ENCODE results near the gene SLC35F1. TPM values are rescaled to one million over a fixed set of nuclear protein-coding genes. Genes with fewer than 3 reads are reported as not detected.

The SLC35F1 gene
- polyA plus RNA-seq, 1 donor (not counting 4 experiments of a cell fraction or from before 2014, with no cell fraction given) = not detected

GRCh38 chr6:117932676-117933075 is 25.6 kb downstream of the SLC35F1 start:
- Histone ChIP-seq H3K9ac (ENCODE audit: control insufficient read depth, extremely low read depth, insufficient read depth, low read length) (no peak overlapping the region), H2AFZ (ENCODE audit: control insufficient read depth, low read length) (no peak overlapping the region), H3K27me3 (ENCODE audit: control insufficient read depth, extremely low read depth, insufficient read depth, low read length) (no peaks in the 10 kb centered on the region), H4K20me1 (ENCODE audit: control insufficient read depth, extremely low read depth, insufficient read depth, low read length) (no peaks in the 10 kb centered on the region), H3K4me3 (ENCODE audit: control insufficient read depth in 2 of 3, extremely low read depth in 1 of 3, insufficient read depth in 2 of 3, low read depth in 1 of 3, low read length in 3 of 3) (no peak overlapping the region), H3K9me1 (ENCODE audit: control insufficient read depth, extremely low read depth, insufficient read depth, low read length) (no peaks in the 10 kb centered on the region), H3K4me2 (ENCODE audit: control insufficient read depth, extremely low read depth, insufficient read depth, low read depth, low read length) (no peak overlapping the region), H3K36me3 (ENCODE audit: control insufficient read depth in 2 of 2, extremely low read depth in 1 of 2, insufficient read depth in 2 of 2, low read length in 2 of 2) (no peaks in the 10 kb centered on the region), H3K9me3 (ENCODE audit: control insufficient read depth, low read depth, low read length) (no peaks in the 10 kb centered on the region), H3K4me1 (ENCODE audit: control insufficient read depth, extremely low read depth, insufficient read depth, low read length) (no peaks in the 10 kb centered on the region), H3K27ac (ENCODE audit: control insufficient read depth, insufficient read depth, low read length) (no peak overlapping the region), H3K79me2 (ENCODE audit: control insufficient read depth, insufficient read depth, low read length) (no peaks in the 10 kb centered on the region)
- TF ChIP-seq CTCF (optimal IDR thresholded peaks at IDR 0.05 in 1 of 3, IDR thresholded peaks at IDR 0.05 in 1 of 3, conservative IDR thresholded peaks at IDR 0.05 in 1 of 3; ENCODE audit: extremely low read depth in 1 of 3, insufficient read depth in 2 of 3, low read length in 3 of 3) (no peak), EZH2 (IDR thresholded peaks at IDR 0.05; ENCODE audit: low read length) (no peak)
- FAIRE-seq = no peak
- dilution Hi-C loops (cut with MboI; ENCODE audit: extremely low pct_ligation_motif_present, low sequenced_read_pairs) = no loop called here
- no peak for DNase-seq (ENCODE audit: low read depth, low spot score)

- Histone ChIP-seq H3K27me3 (ENCODE audit: control insufficient read depth, extremely low read depth, insufficient read depth, low read length) (no peaks in the 10 kb centered on the region), H3K4me1 (ENCODE audit: control insufficient read depth, extremely low read depth, insufficient read depth, low read length) (no peaks in the 10 kb centered on the region), H3K36me3 (ENCODE audit: control insufficient read depth in 2 of 2, extremely low read depth in 1 of 2, insufficient read depth in 2 of 2, low read length in 2 of 2) (no peaks in the 10 kb centered on the region), H3K79me2 (ENCODE audit: control insufficient read depth, insufficient read depth, low read length) (no peaks in the 10 kb centered on the region), H3K9ac (ENCODE audit: control insufficient read depth, extremely low read depth, insufficient read depth, low read length) (no peak overlapping the region), H3K9me1 (ENCODE audit: control insufficient read depth, extremely low read depth, insufficient read depth, low read length) (no peaks in the 10 kb centered on the region), H2AFZ (ENCODE audit: control insufficient read depth, low read length) (no peak overlapping the region), H3K4me2 (ENCODE audit: control insufficient read depth, extremely low read depth, insufficient read depth, low read depth, low read length) (no peak overlapping the region), H3K4me3 (ENCODE audit: control insufficient read depth in 2 of 3, extremely low read depth in 1 of 3, insufficient read depth in 2 of 3, low read depth in 1 of 3, low read length in 3 of 3) (no peak overlapping the region), H3K9me3 (ENCODE audit: control insufficient read depth, low read depth, low read length) (no peaks in the 10 kb centered on the region), H4K20me1 (ENCODE audit: control insufficient read depth, extremely low read depth, insufficient read depth, low read length) (no peaks in the 10 kb centered on the region), H3K27ac (ENCODE audit: control insufficient read depth, insufficient read depth, low read length) (no peak overlapping the region)
- TF ChIP-seq CTCF (optimal IDR thresholded peaks at IDR 0.05 in 1 of 3, IDR thresholded peaks at IDR 0.05 in 1 of 3, conservative IDR thresholded peaks at IDR 0.05 in 1 of 3; ENCODE audit: extremely low read depth in 1 of 3, insufficient read depth in 2 of 3, low read length in 3 of 3) (no peak), EZH2 (IDR thresholded peaks at IDR 0.05; ENCODE audit: low read length) (no peak)
- dilution Hi-C loops (cut with MboI; ENCODE audit: extremely low pct_ligation_motif_present, low sequenced_read_pairs) = no loop called here
- DNase-seq (ENCODE audit: low read depth, low spot score) (no peak), FAIRE-seq (no peak)
These were observed 26.4 kb downstream of the SLC35F1 start for GRCh38 chr6:117933471-117933870.
